OCI-LY1 (cell line): Measurements from ENCODE around the gene FLRT1.

ENCODE experiments used
- H2AFZ ChIP-seq: fragments of 200-600 bp; sonication (generic), shearing (Covaris generic); 2 replicates; pipeline ENCODE4 v1.6.0; 2014; ENCODE audit warnings: antibody characterized with exemption, mild to moderate bottlenecking, low read length
- H3F3A ChIP-seq: fragments of 200-600 bp; sonication (generic), shearing (Covaris generic); 2 replicates; pipeline ENCODE4 v1.6.0; 2014; ENCODE audit warnings: mild to moderate bottlenecking, antibody characterized with exemption, low read length, moderate library complexity; ENCODE audit not compliant: insufficient read depth
- H3K27ac ChIP-seq: fragments of 200-600 bp; sonication (generic); 2 replicates; pipeline ENCODE4 v1.5.1; 2014; ENCODE audit warnings: low read length, mixed run types, mild to moderate bottlenecking, low read depth; ENCODE audit not compliant: poor library complexity, severe bottlenecking
- H3K27me3 ChIP-seq: fragments of 200-600 bp; sonication (generic); 2 replicates; pipeline ENCODE4 v1.6.0; 2014; ENCODE audit warnings: antibody characterized with exemption, mild to moderate bottlenecking, low read length, moderate library complexity; ENCODE audit not compliant: insufficient read depth
- H3K36me3 ChIP-seq: fragments of 200-600 bp; sonication (generic); 2 replicates; pipeline ENCODE4 v1.6.1; 2014; ENCODE audit warnings: mild to moderate bottlenecking, antibody characterized with exemption, low read length, moderate library complexity, mixed read lengths; ENCODE audit not compliant: insufficient read depth
- H3K4me1 ChIP-seq: fragments of 200-600 bp; sonication (generic); 2 replicates; pipeline ENCODE4 v1.5.1; 2014; ENCODE audit warnings: mild to moderate bottlenecking, low read length, moderate library complexity; ENCODE audit not compliant: insufficient read depth, severe bottlenecking
- H3K4me2 ChIP-seq: fragments of 200-600 bp; sonication (generic), shearing (Covaris generic); 2 replicates; pipeline ENCODE4 v1.6.1; 2014; ENCODE audit warnings: low read length
- H3K4me3 ChIP-seq: fragments of 200-600 bp; sonication (generic); 2 replicates; pipeline ENCODE4 v1.5.1; 2014; ENCODE audit warnings: low read length, low read depth, mild to moderate bottlenecking, mixed read lengths; ENCODE audit not compliant: poor library complexity, severe bottlenecking
- H3K79me2 ChIP-seq: fragments of 200-600 bp; shearing (Covaris generic); 2 replicates; pipeline ENCODE4 v1.6.1; 2016; ENCODE audit warnings: mixed run types, low read length, mixed read lengths; ENCODE audit not compliant: insufficient read depth
- H3K9ac ChIP-seq: fragments of 200-600 bp; sonication (generic), shearing (Covaris generic); 2 replicates; pipeline ENCODE4 v1.6.1; 2014; ENCODE audit warnings: mild to moderate bottlenecking, low read length, mixed read lengths
- H3K9me2 ChIP-seq: fragments of 200-600 bp; sonication (generic), shearing (Covaris generic); 2 replicates; pipeline ENCODE4 v1.6.1; 2014; ENCODE audit warnings: low read depth, mild to moderate bottlenecking, low read length, mixed read lengths
- H3K9me3 ChIP-seq: fragments of 200-600 bp; shearing (Covaris generic); 2 replicates; pipeline ENCODE4 v1.6.1; 2014; ENCODE audit warnings: low read length, mixed read lengths
- H4K20me1 ChIP-seq: fragments of 200-600 bp; sonication (generic), shearing (Covaris generic); 2 replicates; pipeline ENCODE4 v1.6.0; 2016; ENCODE audit warnings: mild to moderate bottlenecking, low read length; ENCODE audit not compliant: insufficient read depth
- EZH2 ChIP-seq: fragments of 200-600 bp; sonication (generic), shearing (Covaris generic); IDR thresholded peaks from 2 replicates; pipeline ENCODE4 v1.8.0; 2017; ENCODE audit warnings: borderline replicate concordance, mixed run types, mild to moderate bottlenecking, antibody characterized with exemption, low read length, moderate library complexity, mixed read lengths
- TF ChIP-seq, protein P1 (sequence below): fragments of 200-600 bp; sonication (generic), shearing (Covaris generic); IDR thresholded peaks from 2 replicates; pipeline ENCODE4 v1.5.1; 2017; ENCODE audit warnings: mild to moderate bottlenecking, antibody characterized with exemption, low read length, moderate library complexity, mixed read lengths

The FLRT1 gene

DNA sequence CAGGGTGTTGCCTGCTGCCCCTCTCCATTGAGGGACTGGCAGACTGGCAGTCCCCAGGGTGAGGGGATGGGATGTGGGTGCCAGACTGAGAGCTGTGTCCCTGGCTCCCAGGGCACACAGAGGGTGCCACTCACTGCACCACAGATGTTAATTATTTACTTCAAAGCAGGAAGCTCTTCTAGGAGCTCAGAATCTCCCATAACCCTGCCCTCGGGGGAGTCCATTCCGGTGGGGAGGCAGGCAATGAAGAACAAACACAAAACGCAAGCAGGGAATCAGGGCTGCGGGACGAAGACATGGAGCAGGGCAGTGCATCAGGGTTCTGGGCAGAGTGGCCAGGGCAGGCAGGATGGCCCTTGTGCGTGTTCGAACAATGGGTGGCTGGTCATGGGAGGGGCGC, 24.4 kb upstream of the FLRT1 start:
- Histone ChIP-seq H3K27ac (no peak overlapping the region), H3F3A (no peaks in the 10 kb centered on the region), H2AFZ (no peak overlapping the region), H3K4me2 (no peak overlapping the region), H3K27me3 (peaks cover 9% of the 10 kb centered on the region; the same call in 1 of the 2 replicates), H3K9me2 (no peaks in the 10 kb centered on the region), H3K36me3 (no peaks in the 10 kb centered on the region), H3K79me2 (no peaks in the 10 kb centered on the region), H4K20me1 (no peaks in the 10 kb centered on the region), H3K4me1 (no peaks in the 10 kb centered on the region), H3K9me3 (0 out of 2 replicates have a peak, but pooled peaks cover 3% of the 10 kb centered on the region), H3K9ac (no peak overlapping the region), H3K4me3 (no peak overlapping the region)
- TF ChIP-seq EZH2 = no peak
- TF ChIP-seq, protein P1, sequence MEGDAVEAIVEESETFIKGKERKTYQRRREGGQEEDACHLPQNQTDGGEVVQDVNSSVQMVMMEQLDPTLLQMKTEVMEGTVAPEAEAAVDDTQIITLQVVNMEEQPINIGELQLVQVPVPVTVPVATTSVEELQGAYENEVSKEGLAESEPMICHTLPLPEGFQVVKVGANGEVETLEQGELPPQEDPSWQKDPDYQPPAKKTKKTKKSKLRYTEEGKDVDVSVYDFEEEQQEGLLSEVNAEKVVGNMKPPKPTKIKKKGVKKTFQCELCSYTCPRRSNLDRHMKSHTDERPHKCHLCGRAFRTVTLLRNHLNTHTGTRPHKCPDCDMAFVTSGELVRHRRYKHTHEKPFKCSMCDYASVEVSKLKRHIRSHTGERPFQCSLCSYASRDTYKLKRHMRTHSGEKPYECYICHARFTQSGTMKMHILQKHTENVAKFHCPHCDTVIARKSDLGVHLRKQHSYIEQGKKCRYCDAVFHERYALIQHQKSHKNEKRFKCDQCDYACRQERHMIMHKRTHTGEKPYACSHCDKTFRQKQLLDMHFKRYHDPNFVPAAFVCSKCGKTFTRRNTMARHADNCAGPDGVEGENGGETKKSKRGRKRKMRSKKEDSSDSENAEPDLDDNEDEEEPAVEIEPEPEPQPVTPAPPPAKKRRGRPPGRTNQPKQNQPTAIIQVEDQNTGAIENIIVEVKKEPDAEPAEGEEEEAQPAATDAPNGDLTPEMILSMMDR = no peak

DNA sequence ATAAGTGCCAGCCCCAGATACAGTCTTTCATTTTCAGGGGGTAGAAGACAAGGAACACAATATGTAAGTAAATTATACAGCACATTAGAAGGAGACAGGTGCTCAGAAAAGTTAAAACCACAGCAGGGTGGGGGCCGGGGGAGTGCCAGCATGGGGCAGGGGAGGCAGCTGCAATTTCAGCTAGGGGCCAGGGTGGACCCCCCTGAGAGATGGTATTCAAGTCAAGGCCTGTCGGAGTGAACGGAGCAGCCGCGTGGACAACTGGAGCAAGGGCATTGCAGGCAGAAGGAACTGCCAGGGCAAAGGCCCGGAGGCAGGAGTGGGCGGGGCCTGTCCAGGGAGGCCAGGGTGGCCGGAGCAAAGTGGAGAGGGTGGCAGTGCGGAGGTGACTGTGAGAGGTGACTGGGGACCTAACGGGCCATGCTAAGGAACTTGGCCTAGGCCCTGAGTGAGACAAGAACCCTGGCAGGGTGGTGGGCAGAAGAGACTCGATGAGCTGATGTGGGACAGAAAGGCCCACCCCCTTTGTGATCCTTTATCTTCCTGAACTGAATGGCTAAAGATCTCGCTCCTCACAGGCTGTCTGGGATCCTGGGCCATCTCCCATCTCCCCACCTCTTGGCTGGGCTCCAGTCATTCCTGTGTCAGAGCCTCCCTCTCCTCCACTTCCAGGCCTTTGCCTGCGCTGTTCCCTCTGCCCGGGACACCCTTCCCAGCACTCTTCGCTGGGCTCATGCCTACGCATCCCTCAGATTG, 22.4 kb upstream of the FLRT1 start:
- Histone ChIP-seq H3K9me3 (0 out of 2 replicates have a peak, but pooled peaks cover 3% of the 10 kb centered on the region), H2AFZ (no peak overlapping the region), H3K27ac (no peak overlapping the region), H3K27me3 (peaks cover 4% of the 10 kb centered on the region; the same call in 1 of the 2 replicates), H3K9ac (no peak overlapping the region), H3F3A (no peaks in the 10 kb centered on the region), H3K4me2 (no peak overlapping the region), H4K20me1 (no peaks in the 10 kb centered on the region), H3K9me2 (no peaks in the 10 kb centered on the region), H3K36me3 (no peaks in the 10 kb centered on the region), H3K4me1 (no peaks in the 10 kb centered on the region), H3K4me3 (no peak overlapping the region), H3K79me2 (no peaks in the 10 kb centered on the region)
- no peak for TF ChIP-seq EZH2
- TF ChIP-seq, protein P1 = no peak

GRCh38 chr11:64014356-64014755, 21.4 kb upstream of the FLRT1 start:
- H3K36me3 ChIP-seq = no peaks in the 10 kb centered on the region
- no peaks in the 10 kb centered on the region for H4K20me1 ChIP-seq
- no peaks in the 10 kb centered on the region for H3K4me1 ChIP-seq
- TF ChIP-seq, protein P1 = no peak
- TF ChIP-seq EZH2 = no peak
- H3K4me3 ChIP-seq = no peak overlapping the region
- H3K9me3 ChIP-seq = 0 out of 2 replicates have a peak, but pooled peaks cover 3% of the 10 kb centered on the region
- peaks cover 4% of the 10 kb centered on the region; the same call in 1 of the 2 replicates for H3K27me3 ChIP-seq
- H3K9me2 ChIP-seq = no peaks in the 10 kb centered on the region
- no peak overlapping the region for H3K4me2 ChIP-seq
- H2AFZ ChIP-seq = no peak overlapping the region
- no peak overlapping the region for H3K9ac ChIP-seq
- H3K27ac ChIP-seq = no peak overlapping the region
- no peaks in the 10 kb centered on the region for H3K79me2 ChIP-seq
- no peaks in the 10 kb centered on the region for H3F3A ChIP-seq
